K562 (cell line): ENCODE measurements around the gene MAPKAPK2. TPM values are rescaled to one million over a fixed set of nuclear protein-coding genes. Genes with fewer than 3 reads are reported as not detected.

Experiments used
- HMBOX1 ChIP-seq: sonication (generic); IDR thresholded peaks from 2 replicates; pipeline ENCODE4 v1.6.1; 2016
- HNRNPK ChIP-seq: fragments of 200-400 bp; formaldehyde crosslinking; IDR thresholded peaks from one replicate; pipeline ENCODE4 v1.6.1; 2018; ENCODE audit warnings: mild to moderate bottlenecking, low read depth, low read length; ENCODE audit not compliant: poor library complexity, severe bottlenecking
- KLF1 ChIP-seq: fragments of 450-650 bp; IDR thresholded peaks from 2 replicates; pipeline ENCODE4 v1.6.1; 2016; ENCODE audit warnings: missing genetic modification characterization, missing compliant biosample characterization
- NCOR1 ChIP-seq: fragments of 450-650 bp; IDR thresholded peaks from 2 replicates; pipeline ENCODE4 v1.6.1; 2016; ENCODE audit warnings: mild to moderate bottlenecking, moderate library complexity
- ZNF134 ChIP-seq: fragments of 250-450 bp; sonication (Bioruptor Pico); conservative IDR thresholded peaks from 2 replicates; pipeline ENCODE4 v1.4.0; 2020
- ZNF583 ChIP-seq: fragments of 250-450 bp; sonication (Bioruptor Pico); IDR thresholded peaks from 2 replicates; pipeline ENCODE4 v1.4.0; 2020
- polyA plus RNA-seq, 8 experiments: library from polyadenylated mRNA; depleted of rRNA in 4 of 8; stranded (reverse) in 5 of 8; unstranded in 3 of 8; fragments of >200 nt; fragmentation: Nextera tagmentation in 2 of 8; fragmentation: Illumina TruSeq in 1 of 8; extraction: Ambion mirVana in 2 of 8; extraction: Trizol in 1 of 8; gene quantifications; 2 replicates each; pipeline versions ENCODE4 v1.2.1 to v1.2.3, GENCODE V29; 2011 to 2014; ENCODE audit warnings: inconsistent platforms in 1 of 8, missing spikeins in 1 of 8
- total RNA-seq, 7 experiments: library from RNA; depleted of rRNA in 6 of 7; stranded (reverse); fragments of >200 nt in 6 of 7; fragmentation: Illumina TruSeq in 2 of 7; extraction: Trizol in 2 of 7; gene quantifications; 2 replicates each; pipeline versions ENCODE4 v1.2.1 to v1.2.3, GENCODE V29; 2011 to 2021; ENCODE audit warnings: low replicate concordance in 1 of 7
- TF ChIP-seq, protein P1 (sequence below): fragments of 450-650 bp; IDR thresholded peaks from 2 replicates; pipeline ENCODE4 v1.6.1; 2016; ENCODE audit warnings: low read depth
- TF ChIP-seq, protein P2 (sequence below): fragments of 450-650 bp; IDR thresholded peaks from 2 replicates; pipeline ENCODE4 v1.7.0; 2016; ENCODE audit warnings: borderline replicate concordance
- TF ChIP-seq, protein P3 (sequence below), 2 experiments: IDR thresholded peaks; 2 replicates each; pipeline ENCODE4 v1.6.1; 2011; ENCODE audit warnings: borderline replicate concordance in 1 of 2, control low read depth in 1 of 2, low read depth in 1 of 2, low read length in 1 of 2, mild to moderate bottlenecking in 1 of 2, mixed read lengths in 1 of 2, moderate library complexity in 1 of 2; ENCODE audit not compliant: insufficient read depth in 1 of 2, insufficient read length in 1 of 2, poor library complexity in 1 of 2, severe bottlenecking in 1 of 2; ENCODE audit errors: extremely low read depth in 1 of 2
- TF ChIP-seq, protein P4 (sequence below): fragments of 250-450 bp; sonication (Bioruptor Pico); IDR thresholded peaks from 2 replicates; pipeline ENCODE4 v1.4.0; 2020; ENCODE audit warnings: borderline replicate concordance

Gene MAPKAPK2
- total and polyA plus RNA-seq, 9 of the 15 experiments (the other 6 are each of a cell fraction or from before 2014, with no cell fraction given): 0.63 to 94.2 (median 52.1) TPM

DNA sequence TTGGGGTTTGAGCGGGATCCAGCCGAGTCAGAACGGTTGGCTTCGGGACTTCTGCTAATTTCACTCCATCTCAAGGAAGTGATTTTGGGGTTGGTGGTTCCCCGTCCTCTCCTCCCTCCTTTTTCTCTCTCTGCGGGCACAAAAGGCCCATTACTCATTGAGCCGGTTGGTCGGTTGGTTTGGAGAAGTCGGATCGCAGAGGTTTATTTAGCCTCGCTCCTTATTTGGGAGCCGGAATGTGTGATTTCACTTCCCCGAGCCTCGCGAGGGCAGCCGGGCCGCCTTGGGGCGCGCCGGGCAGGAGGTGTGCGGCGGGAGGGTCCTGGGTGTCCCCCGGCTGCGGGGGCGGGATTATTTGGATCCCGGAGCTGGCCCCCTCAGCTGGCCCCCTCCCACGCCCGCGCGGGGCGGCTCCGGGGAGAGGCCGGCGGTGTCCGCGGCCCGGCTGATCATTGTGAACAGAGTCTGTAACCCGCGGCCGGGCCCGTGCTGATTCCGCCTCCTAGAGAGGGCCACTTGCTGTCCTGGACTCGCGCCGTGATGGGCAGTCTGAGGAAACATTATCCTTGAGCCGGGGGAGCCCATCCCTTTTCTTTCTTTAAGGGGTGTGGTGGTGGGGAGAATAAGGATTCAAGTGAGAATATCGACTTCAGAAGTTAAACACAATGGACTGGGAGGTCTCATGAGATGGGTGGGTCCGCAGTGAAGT lies 1.2 kb downstream of the MAPKAPK2 start (continued):
- TF ChIP-seq, protein P1, sequence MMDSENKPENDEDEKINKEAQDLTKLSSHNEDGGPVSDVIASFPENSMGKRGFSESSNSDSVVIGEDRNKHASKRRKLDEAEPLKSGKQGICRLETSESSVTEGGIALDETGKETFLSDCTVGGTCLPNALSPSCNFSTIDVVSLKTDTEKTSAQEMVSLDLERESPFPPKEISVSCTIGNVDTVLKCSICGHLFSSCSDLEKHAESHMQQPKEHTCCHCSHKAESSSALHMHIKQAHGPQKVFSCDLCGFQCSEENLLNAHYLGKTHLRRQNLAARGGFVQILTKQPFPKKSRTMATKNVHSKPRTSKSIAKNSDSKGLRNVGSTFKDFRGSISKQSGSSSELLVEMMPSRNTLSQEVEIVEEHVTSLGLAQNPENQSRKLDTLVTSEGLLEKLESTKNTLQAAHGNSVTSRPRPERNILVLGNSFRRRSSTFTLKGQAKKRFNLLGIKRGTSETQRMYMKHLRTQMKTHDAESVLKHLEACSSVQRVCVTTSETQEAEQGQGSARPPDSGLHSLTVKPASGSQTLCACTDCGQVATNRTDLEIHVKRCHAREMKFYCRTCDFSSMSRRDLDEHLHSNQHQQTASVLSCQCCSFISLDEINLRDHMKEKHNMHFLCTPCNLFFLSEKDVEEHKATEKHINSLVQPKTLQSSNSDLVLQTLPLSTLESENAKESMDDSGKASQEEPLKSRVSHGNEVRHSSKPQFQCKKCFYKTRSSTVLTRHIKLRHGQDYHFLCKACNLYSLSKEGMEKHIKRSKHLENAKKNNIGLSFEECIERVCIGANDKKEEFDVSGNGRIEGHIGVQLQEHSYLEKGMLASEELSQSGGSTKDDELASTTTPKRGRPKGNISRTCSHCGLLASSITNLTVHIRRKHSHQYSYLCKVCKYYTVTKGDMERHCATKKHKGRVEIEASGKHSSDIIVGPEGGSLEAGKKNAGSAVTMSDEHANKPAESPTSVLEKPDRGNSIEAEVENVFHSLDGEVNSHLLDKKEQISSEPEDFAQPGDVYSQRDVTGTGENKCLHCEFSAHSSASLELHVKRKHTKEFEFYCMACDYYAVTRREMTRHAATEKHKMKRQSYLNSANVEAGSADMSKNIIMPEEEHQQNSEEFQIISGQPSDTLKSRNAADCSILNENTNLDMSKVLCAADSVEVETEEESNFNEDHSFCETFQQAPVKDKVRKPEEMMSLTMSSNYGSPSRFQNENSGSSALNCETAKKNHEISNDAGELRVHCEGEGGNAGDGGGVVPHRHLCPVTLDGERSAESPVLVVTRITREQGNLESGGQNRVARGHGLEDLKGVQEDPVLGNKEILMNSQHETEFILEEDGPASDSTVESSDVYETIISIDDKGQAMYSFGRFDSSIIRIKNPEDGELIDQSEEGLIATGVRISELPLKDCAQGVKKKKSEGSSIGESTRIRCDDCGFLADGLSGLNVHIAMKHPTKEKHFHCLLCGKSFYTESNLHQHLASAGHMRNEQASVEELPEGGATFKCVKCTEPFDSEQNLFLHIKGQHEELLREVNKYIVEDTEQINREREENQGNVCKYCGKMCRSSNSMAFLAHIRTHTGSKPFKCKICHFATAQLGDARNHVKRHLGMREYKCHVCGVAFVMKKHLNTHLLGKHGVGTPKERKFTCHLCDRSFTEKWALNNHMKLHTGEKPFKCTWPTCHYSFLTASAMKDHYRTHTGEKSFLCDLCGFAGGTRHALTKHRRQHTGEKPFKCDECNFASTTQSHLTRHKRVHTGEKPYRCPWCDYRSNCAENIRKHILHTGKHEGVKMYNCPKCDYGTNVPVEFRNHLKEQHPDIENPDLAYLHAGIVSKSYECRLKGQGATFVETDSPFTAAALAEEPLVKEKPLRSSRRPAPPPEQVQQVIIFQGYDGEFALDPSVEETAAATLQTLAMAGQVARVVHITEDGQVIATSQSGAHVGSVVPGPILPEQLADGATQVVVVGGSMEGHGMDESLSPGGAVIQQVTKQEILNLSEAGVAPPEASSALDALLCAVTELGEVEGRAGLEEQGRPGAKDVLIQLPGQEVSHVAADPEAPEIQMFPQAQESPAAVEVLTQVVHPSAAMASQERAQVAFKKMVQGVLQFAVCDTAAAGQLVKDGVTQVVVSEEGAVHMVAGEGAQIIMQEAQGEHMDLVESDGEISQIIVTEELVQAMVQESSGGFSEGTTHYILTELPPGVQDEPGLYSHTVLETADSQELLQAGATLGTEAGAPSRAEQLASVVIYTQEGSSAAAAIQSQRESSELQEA: no peak
- TF ChIP-seq ZNF583: 0 out of 2 replicates have a peak, but pooled peaks have one; percentile 27
- TF ChIP-seq, protein P2, sequence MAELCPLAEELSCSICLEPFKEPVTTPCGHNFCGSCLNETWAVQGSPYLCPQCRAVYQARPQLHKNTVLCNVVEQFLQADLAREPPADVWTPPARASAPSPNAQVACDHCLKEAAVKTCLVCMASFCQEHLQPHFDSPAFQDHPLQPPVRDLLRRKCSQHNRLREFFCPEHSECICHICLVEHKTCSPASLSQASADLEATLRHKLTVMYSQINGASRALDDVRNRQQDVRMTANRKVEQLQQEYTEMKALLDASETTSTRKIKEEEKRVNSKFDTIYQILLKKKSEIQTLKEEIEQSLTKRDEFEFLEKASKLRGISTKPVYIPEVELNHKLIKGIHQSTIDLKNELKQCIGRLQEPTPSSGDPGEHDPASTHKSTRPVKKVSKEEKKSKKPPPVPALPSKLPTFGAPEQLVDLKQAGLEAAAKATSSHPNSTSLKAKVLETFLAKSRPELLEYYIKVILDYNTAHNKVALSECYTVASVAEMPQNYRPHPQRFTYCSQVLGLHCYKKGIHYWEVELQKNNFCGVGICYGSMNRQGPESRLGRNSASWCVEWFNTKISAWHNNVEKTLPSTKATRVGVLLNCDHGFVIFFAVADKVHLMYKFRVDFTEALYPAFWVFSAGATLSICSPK: no peak
- TF ChIP-seq HMBOX1: no peak
- TF ChIP-seq NCOR1: no peak
- TF ChIP-seq ZNF134 (CRISPR knock-in tag): no peak
- peak; percentile 30; the same call in 1 of the 2 replicates for TF ChIP-seq KLF1 (tag)
- TF ChIP-seq, protein P3, sequence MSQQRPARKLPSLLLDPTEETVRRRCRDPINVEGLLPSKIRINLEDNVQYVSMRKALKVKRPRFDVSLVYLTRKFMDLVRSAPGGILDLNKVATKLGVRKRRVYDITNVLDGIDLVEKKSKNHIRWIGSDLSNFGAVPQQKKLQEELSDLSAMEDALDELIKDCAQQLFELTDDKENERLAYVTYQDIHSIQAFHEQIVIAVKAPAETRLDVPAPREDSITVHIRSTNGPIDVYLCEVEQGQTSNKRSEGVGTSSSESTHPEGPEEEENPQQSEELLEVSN (IDR thresholded peaks at IDR 0.05; ENCODE audit: borderline replicate concordance in 1 of 2, extremely low read depth in 1 of 2, insufficient read depth in 1 of 2, insufficient read length in 1 of 2, low read depth in 1 of 2, low read length in 1 of 2, poor library complexity in 1 of 2, severe bottlenecking in 1 of 2): peak in 1 of 2 experiments; percentile 38
- TF ChIP-seq, protein P4, sequence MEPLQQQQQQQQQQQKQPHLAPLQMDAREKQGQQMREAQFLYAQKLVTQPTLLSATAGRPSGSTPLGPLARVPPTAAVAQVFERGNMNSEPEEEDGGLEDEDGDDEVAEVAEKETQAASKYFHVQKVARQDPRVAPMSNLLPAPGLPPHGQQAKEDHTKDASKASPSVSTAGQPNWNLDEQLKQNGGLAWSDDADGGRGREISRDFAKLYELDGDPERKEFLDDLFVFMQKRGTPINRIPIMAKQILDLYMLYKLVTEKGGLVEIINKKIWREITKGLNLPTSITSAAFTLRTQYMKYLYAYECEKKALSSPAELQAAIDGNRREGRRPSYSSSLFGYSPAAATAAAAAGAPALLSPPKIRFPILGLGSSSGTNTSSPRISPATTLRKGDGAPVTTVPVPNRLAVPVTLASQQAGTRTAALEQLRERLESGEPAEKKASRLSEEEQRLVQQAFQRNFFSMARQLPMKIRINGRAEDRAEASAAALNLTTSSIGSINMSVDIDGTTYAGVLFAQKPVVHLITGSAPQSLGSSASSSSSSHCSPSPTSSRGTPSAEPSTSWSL: no peak
- TF ChIP-seq HNRNPK: no peak
